K562 treated with DMSO at 1 percent for 48 hours (cell line): ENCODE data around the gene DGCR6L. TPM values are rescaled to one million over a fixed set of nuclear protein-coding genes. Genes with fewer than 3 reads are reported as not detected.

Experiments
- total RNA-seq: library from RNA; unstranded; fragments of 300-600 nt; gene quantifications from 2 replicates; pipeline ENCODE4 v1.2.3, GENCODE V29; 2022; ENCODE audit warnings: low replicate concordance; ENCODE audit errors: extremely low read depth

DGCR6L gene
- total RNA-seq = not detected in 2 replicates

DNA sequence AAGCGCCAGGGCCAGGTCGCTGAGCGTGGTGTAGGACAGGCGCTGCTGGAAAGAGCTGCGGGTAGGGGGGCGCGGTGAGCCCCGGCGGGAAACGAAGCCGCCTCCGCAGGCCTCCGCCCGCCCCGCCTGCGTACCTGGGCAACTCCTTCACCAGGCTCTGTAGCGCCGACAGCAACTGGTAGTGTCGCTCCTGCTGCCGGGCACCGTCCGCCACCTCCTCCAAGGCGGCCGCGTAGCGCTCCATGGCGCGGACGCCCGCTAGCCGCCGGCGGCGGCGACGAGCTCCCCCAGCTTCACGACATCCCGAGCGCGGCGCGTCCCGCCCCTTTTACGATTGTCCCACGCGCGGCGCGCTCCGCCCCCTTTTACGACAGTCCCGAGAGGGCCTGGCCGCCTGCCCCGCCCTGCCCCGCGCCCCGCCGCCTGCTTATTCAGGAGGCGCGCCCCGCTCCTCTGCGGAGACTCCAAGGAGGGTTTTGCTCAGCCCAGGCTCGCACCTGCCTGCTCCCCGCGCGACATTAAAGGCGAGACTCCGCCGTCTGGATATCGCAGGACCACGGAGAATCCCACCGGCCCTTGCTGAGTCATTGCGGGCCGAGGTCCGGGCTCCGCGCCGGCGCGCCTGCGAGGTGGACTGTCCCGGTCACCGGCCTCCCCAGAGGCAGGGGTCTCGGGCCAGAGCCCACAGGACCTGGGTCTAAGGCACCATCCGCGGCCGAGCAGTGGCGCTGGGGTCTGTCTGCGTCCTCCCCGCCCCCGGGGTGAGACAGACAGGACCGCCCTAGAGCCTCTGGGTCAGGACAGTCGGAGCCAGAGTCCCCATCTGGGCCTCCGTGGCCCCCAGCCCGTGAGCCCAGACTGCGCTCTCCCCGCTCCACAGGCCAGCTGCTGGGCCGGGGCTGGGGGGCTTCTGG, at the start of gene DGCR6L:
TSS of gene DGCR6L (minus strand) at position 316 of the 914 bp plus-strand sequence. CDS start at position 244, 72 bp downstream.

DNA sequence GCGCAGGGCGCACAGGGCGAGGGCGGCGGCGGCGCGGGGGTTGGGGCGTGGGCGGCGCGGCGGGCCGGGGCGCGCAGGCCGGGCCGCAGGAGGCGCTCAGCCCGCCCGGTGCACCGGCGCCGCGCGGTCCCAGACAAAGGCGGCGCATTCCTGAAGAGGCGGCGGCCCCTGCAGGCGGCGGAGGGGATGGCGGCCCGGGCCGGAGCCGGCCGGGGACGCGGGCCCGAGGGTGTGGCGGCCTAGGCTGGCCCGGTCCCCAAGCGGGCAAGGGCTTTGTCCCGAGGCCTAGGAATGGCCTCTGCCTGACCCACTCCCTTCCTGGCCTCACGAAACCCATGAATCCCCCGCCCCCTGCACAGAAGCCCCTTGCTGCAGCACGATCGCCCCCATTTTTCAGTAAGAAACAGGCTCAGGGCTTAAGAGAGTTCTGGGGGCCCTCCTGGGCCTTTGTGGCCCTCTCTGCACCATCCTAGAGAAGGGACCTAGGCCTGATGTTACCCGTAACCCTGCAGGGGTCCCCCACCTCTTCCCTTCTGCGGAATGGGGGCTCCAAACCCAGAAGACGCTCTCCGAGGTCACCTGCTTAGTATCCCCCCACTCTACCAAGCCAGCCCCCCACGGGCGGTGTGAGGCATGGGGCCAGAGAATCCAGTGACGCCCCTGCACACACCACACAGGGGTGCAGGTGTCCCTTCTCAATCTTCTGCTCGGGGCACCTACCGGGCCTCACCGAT, 51.4 kb downstream of the DGCR6L start, which contains the start of gene RTN4R:
TSS of gene RTN4R (minus strand) at position 40 of the 734 bp plus-strand sequence. CDS start 226 bp downstream, outside the sequence.

Other genes with a start within 250 kb of the DGCR6L start
- not detected in 2 replicates for gene DGCR8, start 239.8 kb downstream of the DGCR6L start, total RNA-seq
- gene RANBP1, start 204.0 kb downstream of the DGCR6L start, total RNA-seq = 684 TPM in 1 of 2 replicates, not detected in the other
- gene TRMT2A, start 202.8 kb downstream of the DGCR6L start, total RNA-seq = 156 TPM in 1 of 2 replicates, not detected in the other
- not detected in 2 replicates for gene ZDHHC8, start 188.3 kb downstream of the DGCR6L start, total RNA-seq
- gene CCDC188, start 169.0 kb downstream of the DGCR6L start, total RNA-seq = not detected in 2 replicates
- gene RTN4R, start 51.7 kb downstream of the DGCR6L start, total RNA-seq = not detected in 2 replicates
- not detected in 2 replicates for gene ZNF74, start 74.1 kb upstream of the DGCR6L start, total RNA-seq
- not detected in 2 replicates for gene SCARF2, start 117.8 kb upstream of the DGCR6L start, total RNA-seq
- not detected in 2 replicates for gene KLHL22, start 175.7 kb upstream of the DGCR6L start, total RNA-seq
- 302 and 380 TPM in 2 replicates for gene MED15, start 187.6 kb upstream of the DGCR6L start, total RNA-seq